Right lobe of liver (tissue), 6 donors: ENCODE results near the gene GPR89B. TPM values are rescaled to one million over a fixed set of nuclear protein-coding genes. Genes with fewer than 3 reads are reported as not detected.
"Not testable (repeated sequence)": the region's sequence is repeated elsewhere in the genome, so short reads cannot be mapped to it uniquely, and the experiment has no call there.

Experiments used
- ATAC-seq, 4 donors: fragments of 200-7000 bp; cut with Tn5 transposase; one replicate each; pipeline ENCODE4 v1.9.1; 2020; ENCODE audit warnings: mild to moderate bottlenecking in 4 of 4, moderate library complexity in 4 of 4
- DNase-seq, 3 donors: peaks; one replicate each; pipeline ENCODE4 v3.0.0-alpha.2; 2020
- H3K27ac ChIP-seq, 3 donors: fragments of 200-600 bp; one replicate each; pipeline ENCODE4 v1.8.0; 2022
- H3K27me3 ChIP-seq, 2 donors: fragments of 200-600 bp; one replicate each; pipeline ENCODE4 v1.8.0; 2022
- H3K36me3 ChIP-seq, 4 donors: fragments of 200-600 bp; sonication (generic) in 1 of 4; one replicate each; pipeline versions ENCODE4 v1.5.1 to v1.8.0; 2017 to 2022; ENCODE audit warnings: control low read depth in 1 of 4
- H3K4me1 ChIP-seq, 4 donors: fragments of 200-600 bp; sonication (generic) in 1 of 4; one replicate each; pipeline versions ENCODE4 v1.5.1 to v1.8.0; 2017 to 2022; ENCODE audit warnings: control low read depth in 1 of 4
- H3K4me3 ChIP-seq, 3 donors: fragments of 200-600 bp; one replicate each; pipeline ENCODE4 v1.8.0; 2022
- H3K9me3 ChIP-seq, 4 donors: fragments of 200-600 bp; sonication (generic) in 1 of 4; one replicate each; pipeline versions ENCODE4 v1.5.1 to v1.8.0; 2017 to 2022; ENCODE audit warnings: control low read depth in 1 of 4
- WGBS: methylation state at CpG from one replicate; pipeline ENCODE4 v1.1.6; 2018; ENCODE audit warnings: low coverage, low lambda C conversion rate; ENCODE audit not compliant: insufficient coverage; ENCODE audit errors: missing lambda C conversion rate; 5-methylcytosine and 5-hydroxymethylcytosine counted together
- intact Hi-C, 2 donors: fragments of 100-400 bp; cut with DNase I; formaldehyde crosslinking; loops; one replicate each; pipeline versions ENCODE4 v1.11.2 to v1.14.1; 2022
- total RNA-seq, 6 experiments: library from RNA; depleted of rRNA in 2 of 6; stranded (reverse); fragments of >200 nt in 2 of 6; fragmentation: NEBNext Ultra II Directional in 3 of 6; extraction: Animal tissue kit (Norgen Biotek cat#: 25700) in 3 of 6; gene quantifications; one replicate each; pipeline versions ENCODE4 v1.1.0 to v1.2.4, GENCODE V29; 2016 to 2023
- donor health status: DM: no; HTN: yes; CAD: no.
- donor health status: DM: no; HTN: no; CAD: no.
- donor health status: DM: no; HTN: no; CAD: no.
- donor health status: DM: no; HTN: yes; CAD: no.
- donor health status: DM: no; HTN: yes; CAD: no.

Gene GPR89B
- total RNA-seq, 6 experiments from 2014 or later, result 5.7 to 15.7 (median 8.7) TPM

- WGBS, result no CpG with 5 or more reads among the region's 1 CpG
- DNase-seq, H3K4me3 ChIP-seq, H3K4me1 ChIP-seq, H3K27me3 ChIP-seq, ATAC-seq, H3K27ac ChIP-seq, intact Hi-C loops, H3K9me3 ChIP-seq, H3K36me3 ChIP-seq: not testable (repeated sequence)
These were observed 38.4 kb downstream of the GPR89B start for GRCh38 chr1:147966657-147967056.

- H3K27me3 ChIP-seq, H3K27ac ChIP-seq, intact Hi-C loops, H3K4me1 ChIP-seq, H3K36me3 ChIP-seq, ATAC-seq, H3K9me3 ChIP-seq, H3K4me3 ChIP-seq, DNase-seq: not testable (repeated sequence)
- 89% methylated on average over 1 of the region's 6 CpGs for WGBS
These were observed 50.9 kb downstream of the GPR89B start for GRCh38 chr1:147978896-147979651.

GRCh38 chr1:147985374-147985773, 57.2 kb downstream of the GPR89B start:
- H3K27ac ChIP-seq, H3K4me3 ChIP-seq, ATAC-seq, DNase-seq, H3K36me3 ChIP-seq, intact Hi-C loops, H3K27me3 ChIP-seq, H3K4me1 ChIP-seq, H3K9me3 ChIP-seq: not testable (repeated sequence)
- WGBS, result 100% methylated on average over 1 of the region's 2 CpGs

GRCh38 chr1:147987893-147988292, 59.7 kb downstream of the GPR89B start:
- whole genome bisulfite sequencing, result 69% methylated on average over 2 of the region's 3 CpGs
- H3K4me1 ChIP-seq, DNase-seq, H3K36me3 ChIP-seq, H3K27ac ChIP-seq, ATAC-seq, H3K27me3 ChIP-seq, intact Hi-C loops, H3K9me3 ChIP-seq, H3K4me3 ChIP-seq: not testable (repeated sequence)

- H3K36me3 ChIP-seq, H3K4me3 ChIP-seq, H3K4me1 ChIP-seq, DNase-seq, intact Hi-C loops, H3K9me3 ChIP-seq, ATAC-seq, H3K27me3 ChIP-seq, H3K27ac ChIP-seq: not testable (repeated sequence)
- WGBS, result 97% methylated on average over 4 of the region's 4 CpGs
These were observed 64.7 kb downstream of the GPR89B start for GRCh38 chr1:147992916-147993315.

- intact Hi-C loops, result not testable (repeated sequence)
These were observed 65.2 kb downstream of the GPR89B start for GRCh38 chr1:147993400-147993799.

GRCh38 chr1:147993825-147994615, 65.8 kb downstream of the GPR89B start:
- DNase-seq, intact Hi-C loops, ATAC-seq, H3K27ac ChIP-seq, H3K27me3 ChIP-seq, H3K9me3 ChIP-seq, H3K4me3 ChIP-seq, H3K36me3 ChIP-seq, H3K4me1 ChIP-seq: not testable (repeated sequence)
- 81% methylated on average over 3 of the region's 4 CpGs for WGBS

More at GRCh38 chr1:147993400-147993799, 65.2 kb downstream of the GPR89B start:
- ATAC-seq, H3K4me1 ChIP-seq, DNase-seq, H3K27me3 ChIP-seq, H3K9me3 ChIP-seq, H3K4me3 ChIP-seq, H3K36me3 ChIP-seq, H3K27ac ChIP-seq: not testable (repeated sequence)
- WGBS, result 70% methylated on average over 4 of the region's 4 CpGs

GRCh38 chr1:147996088-147996487, 67.9 kb downstream of the GPR89B start:
- 100% methylated on average over 1 of the region's 2 CpGs for WGBS
- ATAC-seq, result peak; percentile 47 to 66 (median 58)

GRCh38 chr1:148007724-148008123, 79.5 kb downstream of the GPR89B start:
- DNase-seq, ATAC-seq, intact Hi-C loops: not testable (repeated sequence)

More at GRCh38 chr1:147996088-147996487, 67.9 kb downstream of the GPR89B start:
- intact Hi-C loops, H3K36me3 ChIP-seq, H3K9me3 ChIP-seq, H3K4me3 ChIP-seq, DNase-seq, H3K27ac ChIP-seq, H3K27me3 ChIP-seq, H3K4me1 ChIP-seq: not testable (repeated sequence)

More at GRCh38 chr1:148007724-148008123, 79.5 kb downstream of the GPR89B start:
- H3K4me3 ChIP-seq, H3K27ac ChIP-seq, H3K36me3 ChIP-seq, H3K4me1 ChIP-seq, H3K27me3 ChIP-seq, H3K9me3 ChIP-seq: not testable (repeated sequence)
- 90% methylated on average over 3 of the region's 4 CpGs for WGBS
